RKO (cell line): ENCODE results near the gene RASL12.
"Not testable (repeated sequence)": the region's sequence is repeated elsewhere in the genome, so short reads cannot be mapped to it uniquely, and the experiment has no call there.

Source experiments
- DNase-seq: peaks from one replicate; pipeline ENCODE4 v3.0.0-alpha.2; 2016; ENCODE audit warnings: low spot score

Gene RASL12, protein sequence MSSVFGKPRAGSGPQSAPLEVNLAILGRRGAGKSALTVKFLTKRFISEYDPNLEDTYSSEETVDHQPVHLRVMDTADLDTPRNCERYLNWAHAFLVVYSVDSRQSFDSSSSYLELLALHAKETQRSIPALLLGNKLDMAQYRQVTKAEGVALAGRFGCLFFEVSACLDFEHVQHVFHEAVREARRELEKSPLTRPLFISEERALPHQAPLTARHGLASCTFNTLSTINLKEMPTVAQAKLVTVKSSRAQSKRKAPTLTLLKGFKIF

DNA sequence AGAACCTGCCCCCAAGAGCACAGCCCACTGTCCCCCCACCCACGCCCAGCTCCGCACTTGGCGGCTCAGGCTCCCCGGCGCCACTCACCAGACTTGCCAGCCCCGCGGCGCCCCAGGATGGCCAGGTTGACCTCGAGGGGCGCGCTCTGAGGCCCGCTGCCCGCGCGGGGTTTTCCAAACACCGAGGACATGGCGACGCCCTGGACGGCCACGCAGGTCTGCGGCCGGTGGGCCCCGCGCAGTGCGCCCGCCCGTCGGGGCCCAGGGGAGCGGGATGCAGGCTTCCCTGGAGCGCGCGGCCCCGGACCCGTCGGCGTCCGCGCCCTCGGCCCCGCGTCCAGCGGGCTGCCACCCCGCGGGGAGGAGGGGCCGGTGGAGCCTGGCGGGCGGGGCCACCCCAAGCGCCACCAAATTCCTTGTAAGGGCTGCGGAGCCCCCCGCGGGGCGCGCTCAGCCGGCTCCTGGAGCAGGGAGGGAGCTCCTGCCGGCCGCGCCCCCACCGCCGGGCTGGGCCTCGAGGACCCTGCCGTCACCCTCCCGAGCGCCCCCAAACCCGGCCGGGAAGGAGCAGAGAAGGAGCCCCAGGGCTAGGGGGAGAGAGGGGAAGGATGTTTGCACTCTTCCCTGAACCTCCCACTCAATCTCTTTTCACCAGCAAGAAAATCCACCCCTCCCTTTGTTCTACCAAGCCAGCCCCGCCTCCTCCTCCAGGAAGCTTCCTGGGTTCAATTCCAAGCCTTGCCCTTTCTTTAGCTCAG is at the start of gene RASL12:
Gene RASL12 (minus strand): TSS at position 347 of the 758 bp plus-strand sequence. CDS start 156 bp downstream, at position 191.
- DNase-seq = no peak

DNA sequence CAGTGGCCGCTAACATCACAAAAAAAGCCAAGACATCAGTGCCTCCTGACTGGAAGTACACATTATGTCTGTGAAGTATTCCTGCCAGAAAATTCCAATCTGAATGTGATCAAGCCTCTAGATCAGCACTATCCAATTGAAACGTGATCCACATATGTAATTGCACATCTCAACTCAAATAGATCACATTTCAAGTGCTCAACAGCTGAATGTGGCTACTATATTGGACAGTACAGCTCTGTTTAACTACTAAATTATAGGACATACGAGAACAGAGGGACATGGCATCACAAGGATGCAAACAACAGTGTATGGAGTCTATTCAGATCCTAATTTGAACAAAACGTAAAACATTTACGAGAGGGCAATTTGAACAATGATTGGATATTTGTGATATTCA is 47.8 kb upstream of the RASL12 start:
- DNase-seq = no peak

DNA sequence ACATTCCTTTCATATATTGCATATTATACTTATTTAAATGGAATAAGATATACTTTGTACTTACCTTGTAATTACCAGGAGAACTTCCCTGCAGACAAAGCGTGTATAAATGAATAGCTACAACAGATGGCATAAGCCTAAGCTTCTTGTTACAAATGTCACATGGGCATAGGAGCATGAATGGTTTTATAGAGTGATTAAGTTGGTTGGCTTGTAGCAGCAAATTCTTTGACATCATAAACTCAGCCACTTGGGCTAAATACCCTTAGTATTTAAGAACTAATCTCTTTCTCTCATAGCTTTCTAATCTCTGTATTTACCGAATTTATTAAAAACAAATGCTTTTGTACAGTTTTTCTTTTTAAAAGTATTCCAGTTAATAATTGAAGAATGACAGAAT is 47.3 kb upstream of the RASL12 start, which contains the start of gene UBAP1L:
Gene UBAP1L (minus strand): TSS at position 115 of the 400 bp plus-strand sequence. CDS start 8,985 bp downstream, outside the sequence.
- DNase-seq = no peak

DNA sequence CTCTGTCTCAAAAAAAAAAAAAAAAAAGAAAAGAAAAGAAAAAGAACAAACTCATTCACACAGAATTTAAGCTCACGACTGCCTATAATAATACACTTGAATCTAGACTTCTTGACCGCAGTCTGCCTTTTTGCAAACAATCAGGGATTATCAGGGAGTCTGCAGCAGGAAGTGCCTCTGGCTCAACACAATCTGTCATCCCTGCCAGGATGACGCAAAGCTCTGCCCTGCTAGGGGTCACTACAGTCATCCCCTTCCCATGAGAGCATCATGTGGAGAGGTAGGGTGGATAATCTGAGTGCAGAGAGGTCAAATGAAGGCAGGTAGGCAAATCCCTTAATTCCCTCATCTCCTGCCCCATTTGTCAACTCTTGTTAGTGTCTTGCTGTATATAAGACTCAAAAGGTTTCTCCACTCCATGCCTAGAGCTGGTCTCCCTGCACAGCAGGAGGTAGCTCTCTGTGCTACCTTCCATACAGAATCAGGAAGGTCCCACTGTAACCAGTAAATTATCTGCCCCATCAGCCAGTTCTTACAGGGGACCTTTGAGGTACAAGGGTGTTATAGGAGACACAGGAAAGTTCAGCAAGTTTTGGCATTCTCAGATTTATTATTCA is 43.0 kb upstream of the RASL12 start:
- DNase-seq = no peak

DNA sequence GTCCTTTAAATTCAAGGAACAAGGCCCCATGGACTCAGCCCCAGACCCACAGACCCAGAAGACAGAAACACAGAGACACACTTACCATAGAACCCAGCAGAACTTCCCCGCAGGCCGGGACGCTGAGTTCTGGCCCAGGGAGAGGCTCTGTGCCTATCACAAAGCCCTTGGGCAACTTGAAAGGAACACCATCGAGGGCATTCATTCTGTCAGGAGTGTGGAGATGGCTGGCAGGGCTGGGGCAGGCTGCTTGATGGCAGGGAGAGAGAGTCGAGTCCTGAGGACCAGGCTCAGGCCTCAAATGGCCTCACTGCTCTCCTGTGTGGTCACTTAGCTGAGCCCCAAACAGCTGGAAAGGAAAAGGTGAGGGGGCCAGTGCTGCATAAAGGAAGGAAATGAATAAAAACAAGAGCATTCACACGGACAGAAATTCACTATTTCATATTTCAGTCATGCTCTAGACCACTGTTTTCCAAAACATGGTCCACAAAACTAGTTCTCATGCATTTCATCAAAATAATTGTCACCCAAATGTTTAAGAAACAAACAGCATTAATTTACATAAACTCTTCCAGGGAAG is 38.3 kb upstream of the RASL12 start:
- DNase-seq = no peak

DNA sequence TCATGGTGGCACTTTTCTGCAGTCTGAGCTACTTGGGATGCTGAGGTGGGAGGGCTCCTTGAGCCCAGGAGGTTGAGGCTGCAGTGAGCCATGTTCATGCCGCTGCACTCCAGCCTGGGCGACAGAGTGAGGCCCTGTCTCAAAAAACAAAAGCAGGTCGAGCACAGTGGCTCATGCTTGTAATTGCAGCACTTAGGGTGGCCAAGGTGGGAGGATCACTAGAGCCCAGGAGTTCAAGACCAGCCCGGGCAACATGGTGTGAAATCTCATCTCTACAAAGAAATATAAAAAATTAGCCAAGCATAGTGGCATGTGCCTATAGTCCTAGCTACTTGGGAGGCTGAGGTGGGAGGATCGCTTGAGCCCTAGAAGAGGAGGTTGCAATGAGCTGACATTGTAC is 37.2 kb upstream of the RASL12 start:
- no peak for DNase-seq

DNA sequence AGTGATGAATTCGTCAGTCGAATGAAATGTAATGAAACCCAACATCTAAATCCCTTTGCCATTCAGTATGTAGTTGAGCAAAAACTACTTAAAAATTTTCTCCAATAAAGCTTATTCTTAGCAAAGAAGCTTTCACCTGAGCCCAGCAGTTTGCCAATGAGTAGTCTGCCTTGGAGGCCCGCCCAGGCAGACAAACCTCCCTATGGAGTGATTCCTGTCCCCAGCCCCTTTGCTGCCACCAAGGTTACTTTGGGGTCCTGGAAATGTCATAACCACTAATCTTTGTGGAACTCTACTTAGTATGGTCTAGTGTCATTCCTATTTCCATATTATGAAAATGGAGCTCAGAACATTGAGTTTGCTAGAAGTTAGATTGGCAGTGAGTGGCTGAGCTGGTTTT is 35.1 kb upstream of the RASL12 start:
- DNase-seq = no peak

DNA sequence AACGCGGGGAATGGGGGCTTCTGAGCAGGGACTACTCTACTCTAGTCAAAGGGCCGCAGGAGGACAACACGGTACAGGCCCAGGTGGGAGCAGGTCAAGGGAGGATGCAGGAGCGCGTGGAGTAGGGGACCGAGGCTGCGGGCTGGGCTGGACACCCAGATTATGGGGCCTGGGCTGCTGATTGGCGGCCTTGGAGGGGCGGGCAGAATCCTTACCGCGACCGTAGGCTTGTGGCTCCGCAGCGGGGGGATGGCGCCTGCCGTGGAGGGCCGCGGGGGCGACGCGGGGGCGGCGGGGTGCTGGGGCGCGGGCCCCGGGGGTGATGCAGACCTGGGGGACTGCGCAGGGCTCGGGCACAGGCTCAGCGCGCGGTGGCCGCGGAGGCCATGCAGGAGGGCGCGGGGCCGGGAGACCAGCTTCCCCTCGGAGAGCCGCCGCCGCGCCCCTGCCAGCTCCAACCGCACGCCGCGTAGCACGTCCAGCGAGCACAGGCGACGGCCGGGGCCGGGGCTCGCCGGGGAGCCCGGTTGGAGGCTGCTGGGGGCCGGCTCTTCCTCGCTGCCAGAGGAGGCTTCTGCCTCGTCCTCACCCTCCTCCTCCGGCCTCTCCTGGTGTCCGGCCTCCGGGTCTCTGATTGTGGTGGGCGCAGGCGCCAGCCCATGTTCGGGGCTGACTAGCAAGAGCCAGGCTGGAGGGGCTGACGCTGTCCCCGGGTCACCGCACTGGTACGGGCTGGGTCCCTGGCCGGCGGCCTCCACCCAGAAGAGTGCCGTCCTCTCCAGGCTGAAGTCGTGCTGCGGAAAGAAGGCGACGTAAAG is 34.3 kb upstream of the RASL12 start:
- no peak for DNase-seq

DNA sequence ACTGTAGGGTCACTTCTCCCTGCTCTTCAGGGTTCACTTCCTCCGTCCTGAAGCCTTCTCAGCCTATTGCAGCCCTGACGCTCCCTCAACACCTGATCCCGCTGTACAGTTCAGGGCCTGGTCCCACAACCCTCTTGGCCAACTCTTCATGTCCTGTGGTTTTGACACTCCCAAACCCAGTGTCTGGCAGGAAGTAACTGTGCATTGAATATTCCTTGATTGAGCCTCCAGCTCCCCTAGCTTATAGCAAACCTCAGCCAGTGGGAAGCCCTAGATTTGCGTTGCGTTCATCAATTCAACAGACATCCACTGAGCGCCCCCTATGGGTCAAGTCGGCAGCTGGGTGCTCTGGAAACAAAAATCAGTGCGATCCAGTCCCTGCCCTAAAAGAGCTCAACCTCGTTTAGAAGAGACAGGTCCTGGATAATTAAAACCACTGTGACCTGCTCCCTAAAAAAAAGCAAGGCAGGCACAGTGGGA is 33.7 kb upstream of the RASL12 start:
- no peak for DNase-seq

DNA sequence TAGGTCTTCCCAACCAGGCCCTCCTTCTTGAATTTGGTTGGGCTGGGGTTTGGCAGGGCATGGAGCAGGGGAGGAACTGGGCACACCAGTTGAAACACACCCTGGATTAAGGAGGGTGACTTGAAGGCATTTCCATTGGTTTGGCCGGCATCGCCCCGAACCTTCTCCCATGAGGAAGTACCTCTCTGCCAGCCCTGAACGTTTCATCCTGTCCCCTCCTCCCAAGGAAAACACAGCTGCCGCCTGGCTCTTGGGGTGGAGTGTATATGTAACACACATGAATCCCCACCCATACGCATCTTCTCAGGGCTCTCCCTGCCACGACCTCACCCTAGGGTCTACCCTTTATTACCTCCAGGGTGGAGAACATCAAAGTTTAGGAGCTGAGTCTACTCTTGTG is 32.7 kb upstream of the RASL12 start:
- no peak for DNase-seq

DNA sequence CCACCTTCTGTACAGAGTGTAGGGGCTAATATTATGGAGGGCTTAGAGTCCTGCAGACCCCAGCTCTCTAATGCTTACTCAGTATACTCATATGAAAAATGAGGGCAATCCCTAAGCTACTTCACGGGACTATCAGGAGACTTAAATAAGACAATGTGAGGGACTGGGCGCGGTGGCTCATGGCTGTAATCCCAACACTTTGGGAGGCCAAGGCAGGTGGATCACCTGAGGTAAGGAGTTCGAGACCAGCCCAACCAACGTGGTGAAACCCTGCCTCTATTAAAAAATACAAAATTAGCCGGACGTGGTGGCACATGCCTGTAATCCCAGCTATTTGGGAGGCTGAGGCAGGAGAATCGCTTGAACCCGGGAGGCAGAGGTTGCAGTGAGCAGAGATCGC is 32.0 kb upstream of the RASL12 start:
- DNase-seq = not testable (repeated sequence)

DNA sequence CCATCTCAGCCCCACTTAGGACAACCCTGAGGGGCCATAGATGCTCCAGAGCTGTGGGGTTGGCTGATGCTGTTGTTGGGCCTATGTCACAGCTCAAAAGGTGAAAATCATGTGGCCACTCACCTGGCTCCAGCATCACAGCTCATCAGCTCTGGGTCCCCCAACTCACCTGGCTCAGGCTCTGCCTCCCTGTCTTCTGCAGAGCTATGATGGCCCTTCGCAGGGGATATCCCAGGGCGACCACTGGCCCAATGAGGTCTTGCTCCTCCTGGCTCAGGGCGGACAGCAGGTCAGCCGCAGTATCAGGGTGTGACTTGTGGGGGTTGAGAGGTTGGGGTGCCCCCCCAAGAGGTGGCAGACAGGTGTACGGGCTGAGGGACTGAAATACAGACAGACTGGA is 31.5 kb upstream of the RASL12 start:
- DNase-seq = no peak

DNA sequence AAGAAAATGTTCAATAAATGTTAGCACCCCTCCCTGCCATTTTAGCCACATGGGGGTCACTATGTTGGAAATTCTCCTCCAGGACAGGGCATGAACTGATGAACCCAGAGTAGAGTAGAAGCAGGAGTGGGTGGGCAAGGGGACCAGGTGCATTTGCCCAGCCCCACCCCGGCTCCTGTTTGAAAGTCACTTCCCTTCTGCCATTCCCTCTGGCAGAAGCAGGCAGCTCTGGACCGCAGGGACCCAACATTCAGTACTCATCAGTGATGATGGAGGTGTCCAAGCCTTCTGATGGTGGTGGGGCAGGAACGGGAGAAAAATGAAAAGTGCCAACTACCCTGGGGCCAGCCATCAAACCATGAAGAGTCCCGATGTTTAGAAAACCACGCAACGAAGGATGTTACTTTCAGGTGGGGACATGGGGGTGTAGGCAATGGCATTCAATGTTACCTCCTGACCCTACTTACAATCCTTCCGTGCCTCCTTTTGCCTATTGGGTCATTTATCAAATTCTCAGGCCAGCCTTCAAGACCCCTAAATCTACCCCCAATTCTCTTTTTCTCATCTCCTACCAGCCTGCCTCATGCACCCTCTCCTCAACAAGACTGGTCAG is 30.0 kb upstream of the RASL12 start:
- no peak for DNase-seq

DNA sequence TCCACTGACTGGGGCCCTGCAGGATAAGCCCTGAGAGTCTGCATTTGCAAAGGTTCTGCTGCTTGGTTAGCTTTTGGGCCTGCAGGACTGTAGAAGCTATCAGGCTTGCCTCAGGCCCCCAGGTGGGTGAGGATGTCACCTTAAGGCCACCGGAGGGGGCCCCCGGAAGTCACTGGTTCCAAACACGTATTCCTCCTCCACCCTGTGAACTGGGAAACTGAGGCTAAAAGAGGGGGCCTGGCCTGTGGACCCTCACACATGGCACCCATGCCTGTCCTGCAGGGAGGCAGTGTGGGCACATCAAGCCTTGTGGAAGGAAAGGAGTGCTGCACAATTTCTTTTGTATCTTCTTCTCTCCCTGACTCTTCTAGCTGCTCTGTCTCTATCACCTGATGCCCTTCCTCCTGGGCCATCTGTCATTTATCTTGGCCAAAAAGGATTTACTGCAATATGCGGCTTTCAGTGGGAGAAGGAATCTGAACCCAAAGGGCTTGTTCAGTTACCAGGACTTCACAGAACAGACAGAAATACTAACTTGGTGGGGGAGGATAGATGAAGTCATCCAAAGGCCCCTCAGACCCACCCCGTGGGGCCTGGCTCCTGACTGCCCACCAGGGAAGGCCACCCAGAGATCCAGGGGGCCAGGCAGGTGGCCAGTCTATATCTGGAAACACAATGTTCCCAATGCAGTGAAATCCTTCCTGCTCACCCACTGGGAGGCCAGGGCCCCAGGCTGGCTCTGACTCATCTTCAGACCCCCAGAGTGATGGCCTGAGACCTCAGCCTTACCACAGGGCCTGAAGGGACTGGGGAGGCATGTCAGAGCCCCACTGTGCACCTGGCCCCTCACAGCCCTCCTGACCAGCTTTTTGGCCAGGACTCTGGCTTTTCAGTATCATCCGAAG is 28.9 kb upstream of the RASL12 start:
- no peak for DNase-seq

DNA sequence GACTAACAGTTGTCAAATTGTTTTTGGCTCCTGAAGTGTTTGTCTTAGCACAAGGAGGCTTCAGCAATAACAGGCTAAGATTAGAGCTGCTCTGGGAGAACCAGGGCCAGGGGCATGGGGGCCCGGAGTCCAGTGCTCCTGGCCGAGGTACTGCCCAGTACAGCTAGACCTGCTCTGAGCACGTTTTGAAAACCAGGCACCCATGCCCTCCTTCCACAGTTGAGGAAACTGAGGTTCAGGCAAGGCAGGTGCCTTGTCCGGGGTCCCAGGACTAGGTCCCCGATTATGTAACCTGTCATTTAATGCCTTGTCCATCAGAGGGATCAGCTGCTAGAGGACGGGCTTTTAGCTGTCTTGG is 27.9 kb upstream of the RASL12 start:
- no peak for DNase-seq

DNA sequence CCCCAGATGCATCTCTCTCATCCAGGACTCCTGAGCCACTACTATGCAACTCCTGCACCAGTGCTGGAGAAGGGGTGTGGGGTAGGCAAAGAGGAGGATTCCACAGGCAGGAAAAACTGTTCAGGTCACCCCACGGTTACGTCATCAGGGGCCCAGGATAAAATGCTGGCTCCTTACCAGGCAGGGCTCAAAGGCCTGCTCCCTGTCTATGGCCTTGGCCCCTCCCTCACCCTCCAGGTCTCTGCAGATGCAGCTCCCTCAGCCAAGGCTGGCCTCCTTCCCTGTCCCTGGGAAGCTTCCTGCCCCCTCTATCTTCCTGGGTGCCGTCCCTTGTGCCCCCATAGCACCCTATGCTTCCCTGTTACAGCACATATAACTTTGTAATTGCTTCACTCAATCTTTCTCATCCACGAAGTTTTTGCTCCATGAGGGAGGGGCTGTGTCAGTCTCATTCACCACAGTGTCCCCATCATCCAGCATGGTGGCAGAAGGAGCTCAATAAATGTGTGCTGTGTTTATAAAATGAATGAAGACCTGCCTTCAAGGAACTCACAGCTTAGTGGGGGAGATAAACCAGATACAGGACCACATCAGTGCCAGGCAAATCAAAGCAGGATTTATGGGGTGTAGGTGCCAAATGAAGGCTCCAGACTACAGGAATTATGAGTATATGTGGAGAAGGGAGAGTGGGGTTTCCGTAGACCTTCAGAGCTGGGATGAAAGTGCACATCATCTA is 27.4 kb upstream of the RASL12 start:
- no peak for DNase-seq

DNA sequence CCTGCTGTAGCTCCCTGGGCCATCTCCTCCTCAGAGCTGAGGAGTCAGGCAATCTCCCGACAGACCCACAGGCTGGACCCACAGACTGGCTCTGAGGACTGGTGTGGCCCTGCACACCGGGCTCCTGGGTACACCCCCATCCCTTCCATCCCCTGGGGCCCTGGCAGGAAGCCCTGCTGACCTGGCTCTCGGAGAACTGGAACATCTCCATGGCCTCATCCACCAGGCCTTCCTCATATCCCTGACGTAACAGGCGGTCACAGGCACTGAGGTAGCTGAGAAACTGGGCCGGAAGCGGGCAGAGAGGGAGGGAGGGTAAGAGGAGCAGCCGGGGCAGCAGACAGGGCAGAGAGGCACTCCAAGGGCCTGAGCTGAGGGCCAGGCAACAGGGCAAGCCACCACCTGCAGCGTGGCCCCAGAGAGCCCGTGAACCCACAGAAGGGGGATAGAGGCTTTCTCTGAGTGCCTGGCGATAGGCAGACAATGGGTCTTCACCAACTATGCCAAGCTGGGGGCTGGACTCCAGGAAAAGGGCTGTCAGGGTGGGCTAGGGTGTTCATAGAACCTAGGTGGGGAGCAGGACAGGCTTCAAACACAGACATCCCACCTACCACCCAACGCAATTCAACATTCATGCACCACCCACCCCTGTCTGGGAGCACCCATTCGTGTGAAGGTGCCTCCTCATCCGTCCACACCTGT is 26.7 kb upstream of the RASL12 start:
- DNase-seq = no peak

DNA sequence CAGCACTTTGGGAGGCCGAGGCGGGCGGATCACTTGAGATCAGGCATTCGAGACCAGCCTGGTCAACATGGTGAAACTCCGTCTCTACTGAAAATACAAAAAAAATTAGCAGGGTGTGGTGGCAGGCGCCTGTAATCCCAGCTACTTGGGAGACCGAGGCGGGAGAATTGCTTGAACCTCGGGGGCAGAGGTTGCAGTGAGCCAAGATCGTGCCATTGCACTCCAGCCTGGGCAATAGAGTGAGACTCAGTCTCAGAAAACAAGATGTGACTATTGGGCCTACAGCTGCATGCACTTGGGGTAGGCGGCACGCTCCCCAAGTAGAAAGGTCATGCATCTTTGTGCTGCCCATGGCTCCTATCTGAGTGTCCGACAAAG is 26.0 kb upstream of the RASL12 start:
- not testable (repeated sequence) for DNase-seq
